GM21447 (cell line): ENCODE data around the gene GATA5.

Experiments used
- ATAC-seq: cut with Tn5 transposase; IDR thresholded peaks from one replicate; pipeline ENCODE4 v1.9.1; 2021; ENCODE audit not compliant: unreplicated experiment

The GATA5 gene

DNA sequence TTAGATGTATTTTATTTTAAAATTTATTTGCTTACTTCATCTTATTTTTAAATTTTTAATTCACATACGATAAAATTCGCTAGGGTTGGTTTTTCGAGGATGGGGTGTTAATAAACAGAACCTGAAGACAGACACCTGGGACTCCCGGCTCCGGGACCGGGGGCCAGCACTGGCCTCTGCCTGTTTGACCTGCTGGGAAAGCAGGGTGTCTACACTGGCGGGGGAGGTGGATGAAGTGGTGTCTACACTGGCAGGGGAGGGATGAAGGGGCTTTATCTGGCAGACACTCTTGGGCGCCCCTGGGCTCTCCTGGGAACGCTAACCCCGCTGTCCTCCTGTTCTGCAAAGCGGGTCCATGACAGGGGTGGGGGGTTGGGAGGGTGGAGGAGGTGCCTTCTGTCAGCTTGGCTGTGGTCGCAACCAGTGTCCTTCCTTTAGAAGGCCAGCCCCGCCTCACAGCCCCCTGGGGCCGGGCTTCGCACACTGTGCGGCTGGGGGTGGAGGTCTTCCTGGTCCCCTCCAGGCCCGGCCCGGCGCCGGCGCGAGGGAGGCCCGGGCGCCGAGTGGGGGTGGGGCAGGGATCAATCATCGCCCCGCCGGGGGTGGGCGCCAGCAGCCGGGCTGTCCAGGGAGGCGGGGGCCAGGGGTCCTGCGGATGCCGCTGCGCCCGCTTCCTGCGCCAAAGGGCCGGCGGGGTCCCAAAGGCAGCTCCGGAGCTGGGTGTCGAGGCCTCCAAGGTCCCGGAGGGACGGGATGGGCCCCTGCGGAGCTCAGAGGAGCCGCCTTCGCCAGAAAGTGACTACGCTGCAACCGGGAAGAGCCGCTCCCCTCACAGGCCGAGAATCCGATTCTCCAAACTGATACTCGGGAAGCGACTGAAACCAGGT, 1.8 kb downstream of the GATA5 start:
- no peak for ATAC-seq

GRCh38 chr20:62472941-62473585, 2.7 kb downstream of the GATA5 start:
- no peak for ATAC-seq

DNA sequence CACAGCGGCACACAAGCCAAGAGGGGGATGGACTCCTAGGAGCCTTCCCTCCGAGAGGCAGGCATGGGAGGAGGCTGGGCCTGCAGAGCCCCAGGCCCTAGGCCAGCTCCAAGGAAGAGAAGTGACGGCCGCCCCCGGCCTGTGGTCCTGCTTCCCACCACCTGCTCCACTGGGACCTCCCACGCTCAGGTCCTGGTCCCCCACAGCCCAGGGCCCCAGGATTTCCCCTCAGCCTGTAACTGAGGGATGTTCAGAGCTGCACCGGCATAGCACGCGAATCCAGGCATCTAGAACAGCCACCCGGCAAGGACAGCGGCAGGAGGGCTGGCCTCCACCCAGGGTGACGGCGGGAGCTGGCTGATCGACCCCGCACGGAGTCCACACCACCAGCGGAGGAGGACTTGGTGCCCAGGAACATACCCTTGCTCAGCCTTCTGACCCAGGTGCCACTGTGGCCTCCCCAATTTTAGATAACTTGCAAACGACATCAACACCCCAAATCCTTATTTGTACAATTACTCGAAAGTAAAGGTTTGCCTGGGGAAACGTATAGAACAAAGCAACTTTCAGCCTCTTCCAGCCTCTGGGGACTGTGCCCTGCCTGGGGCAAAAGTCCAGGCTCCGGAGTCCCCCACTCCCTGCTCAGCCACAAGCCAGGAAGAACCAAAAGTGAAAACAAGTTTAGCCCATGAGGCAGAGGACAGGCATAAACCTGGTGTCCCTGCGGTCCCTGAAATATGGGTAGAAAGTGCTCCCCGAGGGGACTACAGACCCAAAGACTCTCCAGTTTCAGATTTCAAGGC, 3.5 kb downstream of the GATA5 start:
- no peak for ATAC-seq

- ATAC-seq, result no peak
Observed at GRCh38 chr20:62470459-62470858, 5.3 kb downstream of the GATA5 start.

GRCh38 chr20:62470001-62470400, 5.8 kb downstream of the GATA5 start:
- ATAC-seq, result no peak

- no peak for ATAC-seq
Observed at GRCh38 chr20:62469352-62469751, 6.4 kb downstream of the GATA5 start.

- ATAC-seq, result no peak
Observed at GRCh38 chr20:62466806-62467537, 8.8 kb downstream of the GATA5 start.

DNA sequence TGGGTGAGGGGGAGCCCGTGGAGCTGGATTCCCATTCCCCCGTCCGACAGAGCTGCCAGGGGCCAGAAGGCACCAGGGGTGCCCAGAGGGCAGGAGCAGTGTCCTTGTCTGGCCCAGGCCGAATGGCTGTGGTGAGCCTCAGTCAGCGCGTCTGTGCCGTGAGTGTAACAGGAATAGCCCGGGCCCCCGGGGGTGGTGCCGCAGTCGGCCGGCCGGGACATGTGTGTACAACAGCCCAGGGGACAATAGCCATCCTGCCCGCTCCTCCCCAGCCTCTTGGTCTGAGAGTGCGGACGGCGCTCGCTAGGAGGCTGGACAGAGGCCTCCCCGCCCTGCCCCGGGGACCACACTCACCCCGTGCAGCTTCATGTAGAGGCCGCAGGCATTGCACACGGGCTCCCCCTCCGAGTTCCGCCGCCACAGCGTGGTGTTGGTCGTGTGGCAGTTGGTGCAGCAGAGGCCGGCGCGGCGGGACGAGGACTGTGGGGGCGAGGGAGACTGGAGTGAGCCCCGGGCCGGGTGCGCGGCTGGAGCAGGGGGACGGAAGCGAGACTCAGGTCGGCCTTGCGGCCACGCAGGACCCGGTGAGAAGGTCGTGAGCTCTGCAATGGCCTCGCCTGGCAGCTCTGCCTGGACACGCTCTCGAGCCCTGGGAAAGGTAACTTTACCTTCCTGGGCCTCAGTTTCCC, 9.6 kb downstream of the GATA5 start:
- ATAC-seq, result no peak

DNA sequence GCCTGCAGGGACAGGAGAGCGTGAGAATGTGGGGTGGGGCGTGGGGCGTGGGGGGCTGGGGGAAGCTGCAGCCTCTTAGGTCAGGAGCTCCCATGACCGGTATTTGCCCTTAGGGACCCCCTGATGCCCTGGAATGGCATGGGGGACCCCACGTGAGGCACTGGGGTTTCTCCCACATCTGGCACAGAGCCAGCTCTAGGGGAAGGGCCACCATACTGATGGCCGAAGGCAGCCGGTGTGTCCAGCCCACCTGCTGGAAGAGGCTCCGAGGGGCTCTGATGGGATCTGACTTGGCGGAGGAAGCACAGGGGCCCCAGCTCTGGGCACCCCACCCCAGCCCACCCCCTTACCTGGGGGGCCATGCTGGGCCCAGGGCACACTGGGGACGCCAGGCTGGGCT, 10.8 kb downstream of the GATA5 start:
- no peak for ATAC-seq

DNA sequence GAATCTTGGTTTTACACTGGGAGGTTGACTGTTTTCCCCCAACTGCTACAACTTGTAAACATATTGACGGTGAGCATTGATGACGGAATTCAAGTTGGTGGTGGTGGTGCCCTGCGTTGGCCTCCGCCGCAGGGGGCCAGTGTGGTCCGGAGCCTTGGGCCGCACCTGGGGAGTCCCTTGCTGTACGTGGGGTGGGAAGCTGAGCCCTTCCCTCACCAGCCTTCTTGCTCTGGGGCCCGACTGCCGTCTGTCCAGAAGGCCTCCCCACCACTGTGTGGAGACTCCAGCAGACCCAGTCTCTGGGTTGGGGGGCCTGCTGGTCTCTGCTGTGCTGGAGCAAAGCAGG, 11.4 kb downstream of the GATA5 start:
- no peak for ATAC-seq

DNA sequence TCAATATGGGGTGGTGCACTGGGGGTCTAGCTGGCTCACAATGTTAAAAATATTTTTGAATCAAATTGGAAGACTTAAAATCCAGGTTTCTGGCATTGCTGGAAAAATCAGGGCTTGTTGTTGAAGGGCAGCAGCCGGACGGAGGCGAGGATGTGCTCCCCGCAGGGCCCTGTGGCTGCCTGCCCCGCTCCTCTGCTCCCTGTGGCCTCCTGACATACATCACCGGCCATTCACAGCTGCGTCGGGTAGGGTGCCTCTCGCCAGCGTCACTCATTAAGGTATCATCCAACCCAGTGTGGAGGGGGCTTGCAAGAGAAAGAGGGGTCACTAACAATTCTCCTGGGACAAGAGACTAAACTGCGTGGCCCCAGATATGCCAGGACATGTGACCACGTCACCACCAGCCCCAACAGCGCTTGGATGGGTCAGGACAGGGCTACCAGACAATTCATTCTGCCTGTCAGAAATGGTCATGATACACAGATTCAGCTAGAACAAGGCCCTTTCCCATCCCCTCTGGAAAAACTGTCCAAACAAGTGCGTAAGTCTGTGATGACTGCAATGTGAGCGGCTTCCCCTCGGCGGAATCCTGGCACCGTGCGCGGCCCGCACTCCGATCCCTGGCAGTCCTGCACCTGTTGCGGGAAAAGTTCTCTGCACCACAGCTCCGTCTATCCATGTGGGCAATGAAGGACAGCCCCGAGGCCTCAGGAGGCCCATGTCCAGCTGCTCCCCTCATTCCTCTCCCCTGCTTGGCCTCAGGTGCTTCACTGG, 12.0 kb downstream of the GATA5 start:
- ATAC-seq, result no peak

DNA sequence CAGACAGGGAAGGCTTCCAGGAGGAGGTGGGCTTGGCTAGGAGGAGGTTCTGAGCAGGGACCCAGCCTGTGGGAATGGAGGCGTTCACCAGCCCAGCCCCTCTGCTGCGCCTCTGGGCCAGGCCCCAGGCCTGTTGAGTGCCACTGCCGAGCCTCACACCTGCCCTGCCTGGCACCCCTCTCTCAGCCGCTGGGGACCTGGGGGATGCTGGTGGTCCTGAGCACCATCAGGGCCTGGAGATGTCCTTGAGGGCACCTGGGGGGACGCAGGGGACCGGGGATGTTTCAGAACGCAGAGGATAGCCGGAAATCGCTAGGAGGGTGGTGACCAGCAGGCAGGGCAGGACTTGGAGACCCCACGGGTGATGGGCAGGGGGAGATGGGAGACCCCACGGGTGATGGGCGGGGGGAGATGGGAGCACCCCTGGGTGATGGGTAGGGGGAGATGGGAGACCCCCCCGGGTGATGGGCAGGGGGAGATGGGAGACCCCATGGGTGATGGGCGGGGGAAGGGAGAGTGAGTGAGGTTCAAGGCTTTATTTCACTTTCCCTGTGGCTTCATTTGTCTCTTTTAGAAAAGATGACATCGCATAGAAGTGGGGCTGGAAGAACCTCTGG, 12.7 kb downstream of the GATA5 start:
- no peak for ATAC-seq

DNA sequence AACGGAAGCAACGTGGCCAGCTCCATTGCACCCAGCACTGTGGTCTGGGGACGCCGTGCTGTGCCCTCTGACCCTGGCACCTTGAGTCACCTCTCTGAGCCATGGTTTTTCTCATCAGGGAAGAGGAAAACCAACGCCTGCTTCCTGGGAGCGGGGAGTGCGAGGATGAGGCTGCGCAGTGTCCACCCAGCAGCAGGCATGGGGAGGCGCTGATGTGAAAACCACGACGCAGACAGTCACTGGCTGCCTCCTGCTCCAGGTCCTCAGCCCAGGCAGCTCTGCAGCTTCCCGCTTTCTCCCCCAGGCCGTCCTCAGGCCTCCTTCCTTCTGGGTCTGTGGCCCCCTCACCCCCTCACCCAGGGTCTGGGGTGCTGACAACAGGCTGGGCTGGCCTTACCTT, 14.0 kb downstream of the GATA5 start:
- no peak for ATAC-seq

DNA sequence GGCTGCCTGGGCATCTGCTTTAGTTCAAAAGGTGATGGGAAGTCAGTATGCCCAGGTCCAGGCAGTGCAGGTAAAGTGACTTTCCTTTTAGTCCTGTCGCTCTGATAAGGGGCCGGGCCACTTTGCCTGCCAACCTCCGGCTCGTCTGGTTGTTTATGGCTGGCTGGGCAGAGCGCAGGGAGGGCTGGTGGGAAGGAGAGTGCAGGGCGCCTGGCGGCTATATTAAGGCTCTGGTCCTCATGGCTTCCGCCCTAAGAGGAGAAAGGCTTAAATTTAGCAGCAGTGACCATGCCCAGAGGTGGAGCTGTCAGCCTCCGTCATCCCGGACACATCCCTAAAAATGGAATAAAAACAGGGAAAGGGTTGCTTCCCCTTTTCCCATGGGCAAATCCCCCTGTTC, 14.6 kb downstream of the GATA5 start:
- no peak for ATAC-seq

DNA sequence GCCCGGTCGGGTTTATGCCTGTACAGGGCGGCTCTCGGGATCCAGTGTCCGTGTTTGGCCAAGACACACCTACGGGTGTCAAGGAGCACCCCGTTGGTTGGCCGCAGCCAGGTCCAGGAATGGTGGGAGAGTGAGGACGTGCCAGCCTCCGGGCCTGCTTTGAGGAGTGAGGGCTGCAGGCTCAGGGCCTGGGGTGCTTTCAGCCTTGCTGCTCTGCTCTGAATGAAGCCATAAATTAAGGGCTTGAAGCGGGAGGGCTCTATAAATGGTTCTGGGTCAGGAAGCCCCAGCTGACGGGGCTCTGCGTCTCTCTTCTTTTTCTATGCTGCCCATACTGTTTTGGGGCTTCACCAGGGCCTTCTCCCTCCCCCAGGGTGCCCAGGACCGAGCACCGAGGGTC, 15.1 kb downstream of the GATA5 start:
- ATAC-seq, result no peak

- ATAC-seq, result no peak
Observed at GRCh38 chr20:62459488-62459887, 16.3 kb downstream of the GATA5 start.

DNA sequence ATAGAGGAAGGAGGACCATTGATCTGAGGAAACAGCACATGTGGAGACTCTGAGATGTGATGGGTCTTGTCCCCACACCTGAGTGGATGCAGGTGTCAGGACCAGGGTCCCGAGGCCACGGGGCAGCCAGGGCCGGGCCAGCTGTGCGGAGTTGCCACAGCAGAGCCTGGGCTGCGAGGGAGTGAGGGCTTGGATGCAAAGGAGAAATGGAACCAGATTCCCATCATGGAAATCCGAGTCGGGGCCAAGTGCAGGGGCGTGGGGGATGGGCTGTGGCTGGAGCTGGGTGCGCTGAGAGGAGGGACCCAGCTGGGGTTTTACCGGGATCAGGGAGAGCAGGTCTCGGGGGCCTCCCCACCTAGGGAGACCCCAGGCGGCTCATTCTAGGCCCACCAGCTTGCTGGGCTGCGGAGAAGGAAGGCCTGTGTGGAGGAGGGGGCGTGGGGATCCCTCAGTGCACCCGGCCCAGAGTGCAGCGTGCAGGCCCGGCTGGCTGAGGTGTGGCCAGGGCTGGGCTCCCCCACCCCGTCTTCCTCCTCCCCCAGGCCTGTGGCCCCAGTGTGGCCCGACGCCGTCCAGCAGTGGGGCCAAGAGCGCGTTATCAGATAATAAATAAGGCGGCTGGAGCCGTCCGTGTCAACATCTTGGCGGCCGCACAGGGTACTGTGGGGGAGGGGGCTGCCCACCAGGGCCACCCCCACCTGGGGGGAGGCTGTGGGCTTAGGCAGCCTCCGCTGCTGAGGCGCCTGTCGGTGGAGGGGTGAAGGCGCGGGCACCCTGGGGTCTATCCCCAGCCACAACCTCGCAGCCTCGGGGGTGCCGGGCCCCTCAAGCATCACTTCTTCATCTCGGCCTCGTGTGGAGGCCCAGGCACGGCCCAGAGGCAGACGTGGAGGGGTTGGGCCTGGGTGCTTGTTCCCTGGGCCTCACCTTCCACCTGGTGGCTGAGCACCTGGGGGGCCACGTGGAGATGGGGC, 17.2 kb downstream of the GATA5 start:
- no peak for ATAC-seq

DNA sequence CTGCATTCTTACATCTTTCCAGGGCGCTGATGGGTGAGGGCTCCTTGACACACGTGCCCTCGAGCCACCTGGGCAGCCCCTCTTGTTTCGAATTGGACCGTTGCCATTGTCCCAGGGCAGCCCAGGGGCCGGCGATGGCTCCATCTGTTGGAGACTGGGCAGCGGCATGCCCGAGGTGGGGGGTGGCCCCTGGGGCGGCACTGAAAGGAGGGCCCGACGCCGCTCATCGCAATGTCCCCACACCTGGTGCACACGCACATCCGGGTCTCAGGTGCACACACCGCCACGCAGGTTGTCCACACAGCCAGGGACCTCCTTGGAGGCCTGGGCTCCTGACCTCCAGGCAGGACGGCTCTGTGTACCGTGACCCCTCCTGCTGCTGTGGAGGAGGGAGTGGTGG, 18.0 kb downstream of the GATA5 start:
- ATAC-seq, result no peak
